ENCODE measurements around the gene HBS1L. TPM values are rescaled to one million over a fixed set of nuclear protein-coding genes. Genes with fewer than 3 reads are reported as not detected.

HBS1L gene
- total and polyA plus RNA-seq, 2 experiments from 2014 or later = 57.8 to 98.9 TPM

DNA sequence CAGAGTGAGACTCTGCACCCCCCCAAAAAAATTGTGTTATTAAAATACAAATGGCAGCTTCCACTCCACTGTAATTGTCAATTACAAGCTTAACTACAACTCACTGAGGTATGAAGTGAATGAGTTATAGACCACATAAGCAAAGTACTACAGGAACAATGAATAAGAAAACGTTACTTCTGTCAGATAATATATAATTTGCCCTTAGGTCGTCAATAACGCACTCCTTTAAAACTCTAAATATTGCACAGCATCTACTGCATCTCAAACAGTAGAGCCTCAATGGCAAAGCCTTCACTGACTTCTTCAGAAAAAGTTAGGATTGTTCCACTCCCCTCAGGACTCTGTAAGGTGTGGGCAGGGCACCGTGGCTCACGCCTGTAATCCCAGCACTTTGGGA lies 2.0 kb upstream of the HBS1L start:
- Histone ChIP-seq H3K27me3 (no peaks in the 10 kb centered on the region), H3K36me3 (no peaks in the 10 kb centered on the region), H3K27ac (no peak overlapping the region), H3K4me3 (no peak overlapping the region), H3K9me3 (ENCODE audit: low read depth) (no peaks in the 10 kb centered on the region), H3K4me1 (ENCODE audit: low read depth) (peaks cover 10% of the 10 kb centered on the region)
- DNase-seq (ENCODE audit: low read depth in 1 of 2, low spot score in 1 of 2) = no peak
- TF ChIP-seq, protein P1, sequence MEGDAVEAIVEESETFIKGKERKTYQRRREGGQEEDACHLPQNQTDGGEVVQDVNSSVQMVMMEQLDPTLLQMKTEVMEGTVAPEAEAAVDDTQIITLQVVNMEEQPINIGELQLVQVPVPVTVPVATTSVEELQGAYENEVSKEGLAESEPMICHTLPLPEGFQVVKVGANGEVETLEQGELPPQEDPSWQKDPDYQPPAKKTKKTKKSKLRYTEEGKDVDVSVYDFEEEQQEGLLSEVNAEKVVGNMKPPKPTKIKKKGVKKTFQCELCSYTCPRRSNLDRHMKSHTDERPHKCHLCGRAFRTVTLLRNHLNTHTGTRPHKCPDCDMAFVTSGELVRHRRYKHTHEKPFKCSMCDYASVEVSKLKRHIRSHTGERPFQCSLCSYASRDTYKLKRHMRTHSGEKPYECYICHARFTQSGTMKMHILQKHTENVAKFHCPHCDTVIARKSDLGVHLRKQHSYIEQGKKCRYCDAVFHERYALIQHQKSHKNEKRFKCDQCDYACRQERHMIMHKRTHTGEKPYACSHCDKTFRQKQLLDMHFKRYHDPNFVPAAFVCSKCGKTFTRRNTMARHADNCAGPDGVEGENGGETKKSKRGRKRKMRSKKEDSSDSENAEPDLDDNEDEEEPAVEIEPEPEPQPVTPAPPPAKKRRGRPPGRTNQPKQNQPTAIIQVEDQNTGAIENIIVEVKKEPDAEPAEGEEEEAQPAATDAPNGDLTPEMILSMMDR (IDR thresholded peaks at IDR 0.05; ENCODE audit: low read depth, low read length) = no peak

DNA sequence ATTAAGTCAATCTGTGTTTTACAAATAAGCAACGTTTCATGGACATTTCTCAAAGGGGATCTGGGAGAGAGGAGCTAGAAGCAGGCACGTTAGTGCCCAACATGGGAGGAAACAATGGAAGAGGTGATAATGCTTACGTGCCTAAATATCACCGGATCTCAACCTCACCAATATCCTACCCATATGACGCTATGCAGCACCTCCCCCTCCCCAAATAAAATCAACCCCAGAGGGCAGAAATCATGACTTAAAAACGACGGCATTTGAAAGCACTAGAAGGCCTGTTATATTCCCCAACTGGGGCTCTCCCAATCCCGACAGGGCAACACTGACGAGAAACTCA lies 425 bp downstream of the HBS1L start:
- Histone ChIP-seq H3K4me1 (ENCODE audit: low read depth) (peaks cover 10% of the 10 kb centered on the region), H3K9me3 (ENCODE audit: low read depth) (no peaks in the 10 kb centered on the region), H3K27me3 (no peaks in the 10 kb centered on the region), H3K36me3 (peaks cover 4% of the 10 kb centered on the region), H3K4me3 (peak overlapping the region; percentile 83), H3K27ac (peak overlapping the region; percentile 92)
- TF ChIP-seq, protein P1 (IDR thresholded peaks at IDR 0.05; ENCODE audit: low read depth, low read length) = no peak
- peak in 1 of 2 donors; percentile 22 for DNase-seq (ENCODE audit: low read depth in 1 of 2, low spot score in 1 of 2)

DNA sequence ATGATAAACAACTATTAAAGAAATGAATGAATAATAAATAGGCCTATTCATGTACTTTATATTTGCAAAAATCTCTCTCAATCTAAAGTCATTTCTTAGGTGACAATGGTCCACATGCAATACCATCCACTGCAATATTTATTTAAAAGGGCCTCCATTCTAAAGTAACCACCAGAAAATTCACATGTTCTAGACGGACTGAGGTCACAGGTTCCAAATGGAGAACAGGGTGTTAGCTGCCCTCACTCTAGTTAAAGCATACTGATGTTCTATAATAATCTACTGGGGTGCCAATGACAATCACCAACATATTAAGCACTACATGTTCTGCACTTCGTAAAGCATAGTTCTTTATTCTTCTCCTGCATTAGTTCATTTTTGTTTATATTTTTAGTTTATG lies 1.2 kb downstream of the HBS1L start:
- Histone ChIP-seq H3K36me3 (peaks cover 10% of the 10 kb centered on the region), H3K4me1 (ENCODE audit: low read depth) (peaks cover 10% of the 10 kb centered on the region), H3K4me3 (peak overlapping the region; percentile 83), H3K27me3 (no peaks in the 10 kb centered on the region), H3K9me3 (ENCODE audit: low read depth) (no peaks in the 10 kb centered on the region), H3K27ac (no peak overlapping the region)
- TF ChIP-seq, protein P1 (IDR thresholded peaks at IDR 0.05; ENCODE audit: low read depth, low read length) = no peak
- no peak for DNase-seq (ENCODE audit: low read depth in 1 of 2, low spot score in 1 of 2)

DNA sequence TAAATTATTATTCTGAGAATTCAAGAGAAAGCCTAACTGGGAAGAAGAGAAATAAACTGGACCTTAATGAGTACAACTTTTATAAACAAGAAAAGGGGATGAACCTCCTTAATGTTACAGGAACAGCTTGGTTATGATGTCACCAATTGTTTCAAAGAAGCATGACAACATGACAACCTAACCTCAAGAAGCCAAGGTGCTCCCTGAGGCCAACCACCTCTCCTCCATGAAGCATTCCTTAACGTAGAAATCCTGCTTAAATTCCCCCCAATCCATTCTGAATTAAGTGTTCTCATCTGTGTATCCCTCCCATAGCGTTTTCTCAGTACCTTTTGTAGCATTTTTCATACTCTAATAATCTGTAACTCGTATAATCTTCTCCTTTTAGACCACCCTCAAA lies 1.7 kb downstream of the HBS1L start:
- H3K36me3 ChIP-seq = peaks cover 11% of the 10 kb centered on the region
- TF ChIP-seq, protein P1 (IDR thresholded peaks at IDR 0.05; ENCODE audit: low read depth, low read length) = no peak
- H3K4me1 ChIP-seq (ENCODE audit: low read depth) = peaks cover 10% of the 10 kb centered on the region
- DNase-seq (ENCODE audit: low read depth in 1 of 2, low spot score in 1 of 2) = no peak
- no peaks in the 10 kb centered on the region for H3K9me3 ChIP-seq (ENCODE audit: low read depth)
- no peak overlapping the region for H3K27ac ChIP-seq
- H3K27me3 ChIP-seq = no peaks in the 10 kb centered on the region
- H3K4me3 ChIP-seq = peak overlapping the region; percentile 83

DNA sequence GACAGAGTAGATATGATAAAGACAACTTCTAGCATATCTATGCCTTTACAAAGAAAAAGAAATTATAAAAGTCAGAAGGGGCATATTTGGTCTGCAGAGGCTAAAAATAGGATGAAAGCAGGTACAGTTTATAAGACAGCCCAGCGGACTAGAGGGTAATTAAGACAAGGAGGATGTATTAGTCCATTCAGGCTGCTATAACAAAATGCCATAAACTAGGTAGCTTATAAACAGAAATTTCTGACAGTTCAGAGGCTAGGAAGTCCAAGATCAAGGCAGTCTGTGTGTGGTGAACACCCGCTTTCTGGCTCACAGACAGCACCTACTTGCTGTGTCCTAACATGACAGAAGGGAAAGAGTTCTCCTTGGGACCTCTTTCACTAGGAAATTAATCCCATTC lies 5.7 kb downstream of the HBS1L start:
- H3K27ac ChIP-seq = no peak overlapping the region
- no peaks in the 10 kb centered on the region for H3K9me3 ChIP-seq (ENCODE audit: low read depth)
- DNase-seq (ENCODE audit: low read depth in 1 of 2, low spot score in 1 of 2) = no peak
- H3K36me3 ChIP-seq = peaks cover 12% of the 10 kb centered on the region
- no peaks in the 10 kb centered on the region for H3K27me3 ChIP-seq
- H3K4me1 ChIP-seq (ENCODE audit: low read depth) = peaks cover 10% of the 10 kb centered on the region
- no peak overlapping the region for H3K4me3 ChIP-seq
- TF ChIP-seq, protein P1 (IDR thresholded peaks at IDR 0.05; ENCODE audit: low read depth, low read length) = no peak

DNA sequence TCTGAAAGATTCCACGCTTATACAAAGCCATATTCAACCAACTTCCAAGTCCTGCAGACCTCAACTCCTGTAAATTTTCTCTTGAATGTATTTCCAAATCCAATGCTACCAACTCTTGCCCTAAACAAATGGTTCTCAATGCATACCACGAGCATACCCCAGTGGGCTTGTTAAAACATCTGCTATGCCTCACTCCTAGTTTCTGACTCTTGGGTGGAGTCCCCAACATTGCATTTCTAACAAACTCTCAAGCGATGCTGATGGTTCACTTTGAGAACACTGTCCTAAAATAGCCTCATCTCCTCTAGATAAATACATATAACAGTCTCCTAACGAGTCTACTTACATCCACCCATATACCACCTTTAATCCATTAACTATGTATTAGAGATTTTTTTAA lies 7.3 kb downstream of the HBS1L start:
- peaks cover 12% of the 10 kb centered on the region for H3K36me3 ChIP-seq
- TF ChIP-seq, protein P1 (IDR thresholded peaks at IDR 0.05; ENCODE audit: low read depth, low read length) = no peak

More for the DNA sequence above, 7.3 kb downstream of the HBS1L start:
- Histone ChIP-seq H3K9me3 (ENCODE audit: low read depth) (no peaks in the 10 kb centered on the region), H3K27me3 (no peaks in the 10 kb centered on the region), H3K4me3 (no peak overlapping the region), H3K4me1 (ENCODE audit: low read depth) (no peaks in the 10 kb centered on the region), H3K27ac (no peak overlapping the region)
- DNase-seq (ENCODE audit: low read depth in 1 of 2, low spot score in 1 of 2) = no peak

Data from cardiac muscle cell (in vitro differentiated cells and primary cell).